Femur (tissue), 1 donor: ENCODE results near the gene AMPH.
"Not testable (repeated sequence)": the region's sequence is repeated elsewhere in the genome, so short reads cannot be mapped to it uniquely, and the experiment has no call there.

Experiments
- DNase-seq: peaks from one replicate; pipeline ENCODE4 v3.0.0-alpha.2; 2017

Gene AMPH

GRCh38 chr7:38391751-38392150 is 239.4 kb downstream of the AMPH start:
- no peak for DNase-seq

- DNase-seq = no peak
Observed at GRCh38 chr7:38385682-38386081, 245.5 kb downstream of the AMPH start.

- no peak for DNase-seq
Observed at GRCh38 chr7:38383281-38383680, 247.9 kb downstream of the AMPH start.

- no peak for DNase-seq
Observed at GRCh38 chr7:38382684-38383083, 248.5 kb downstream of the AMPH start.

GRCh38 chr7:38375453-38375852 is 255.7 kb downstream of the AMPH start:
- DNase-seq = no peak

- DNase-seq = peak; percentile 38
Observed at GRCh38 chr7:38374507-38374906, 256.7 kb downstream of the AMPH start.

- DNase-seq = no peak
Observed at GRCh38 chr7:38373155-38373554, 258.0 kb downstream of the AMPH start.

GRCh38 chr7:38372290-38372689 is 258.9 kb downstream of the AMPH start:
- DNase-seq = no peak

- peak; percentile 86 for DNase-seq
Observed at GRCh38 chr7:38369816-38370493, 261.2 kb downstream of the AMPH start.

- peak; percentile 59 for DNase-seq
Observed at GRCh38 chr7:38368191-38368605, 263.0 kb downstream of the AMPH start.

- DNase-seq = no peak
Observed at GRCh38 chr7:38367301-38367890, 263.8 kb downstream of the AMPH start.

- DNase-seq = not testable (repeated sequence)
Observed at GRCh38 chr7:38363379-38363778, 267.8 kb downstream of the AMPH start.

- not testable (repeated sequence) for DNase-seq
Observed at GRCh38 chr7:38362611-38363237, 268.4 kb downstream of the AMPH start.

- no peak for DNase-seq
Observed at GRCh38 chr7:38360776-38361175, 270.4 kb downstream of the AMPH start.

GRCh38 chr7:38359071-38359601 is 272.0 kb downstream of the AMPH start:
- DNase-seq = not testable (repeated sequence)

GRCh38 chr7:38358273-38358831 is 272.8 kb downstream of the AMPH start:
- peak; percentile 56 for DNase-seq

- DNase-seq = not testable (repeated sequence)
Observed at GRCh38 chr7:38354271-38354851, 276.8 kb downstream of the AMPH start.

GRCh38 chr7:38353431-38353881 is 277.7 kb downstream of the AMPH start:
- DNase-seq = not testable (repeated sequence)

- DNase-seq = no peak
Observed at GRCh38 chr7:38351601-38352000, 279.6 kb downstream of the AMPH start.

GRCh38 chr7:38350777-38351176 is 280.4 kb downstream of the AMPH start:
- not testable (repeated sequence) for DNase-seq

GRCh38 chr7:38349869-38350583 is 281.1 kb downstream of the AMPH start:
- not testable (repeated sequence) for DNase-seq

GRCh38 chr7:38349126-38349795 is 281.9 kb downstream of the AMPH start:
- not testable (repeated sequence) for DNase-seq
